ENCODE data around the gene IRF2BPL. TPM values are rescaled to one million over a fixed set of nuclear protein-coding genes. Genes with fewer than 3 reads are reported as not detected.
A peak's percentile ranks its signal among the peaks of the same experiment; 100 is the strongest.

IRF2BPL gene
- total RNA-seq, 3 donors from 2014 or later, result 29.5 to 37.1 (median 32.7) TPM

GRCh38 chr14:76981670-76982069, 46.8 kb downstream of the IRF2BPL start:
- Mint-ChIP-seq H3K36me3 (ENCODE audit: insufficient read depth) (no peaks in the 10 kb centered on the region), H3K9me3 (no peaks in the 10 kb centered on the region), H3K27me3 (ENCODE audit: low read depth) (no peaks in the 10 kb centered on the region), H3K4me3 (no peak overlapping the region), H3K4me1 (ENCODE audit: low read depth) (peaks cover 24% of the 10 kb centered on the region)
- DNase-seq, result no peak
- no peak for ATAC-seq

GRCh38 chr14:76977793-76978720, 50.5 kb downstream of the IRF2BPL start:
- no peaks in the 10 kb centered on the region for H3K9me3 Mint-ChIP-seq
- peak; percentile 89 for DNase-seq
- H3K4me3 Mint-ChIP-seq, result no peak overlapping the region
- ATAC-seq, result peak; percentile 99
- H3K4me1 Mint-ChIP-seq (ENCODE audit: low read depth), result peaks cover 21% of the 10 kb centered on the region
- H3K27me3 Mint-ChIP-seq (ENCODE audit: low read depth), result no peaks in the 10 kb centered on the region
- no peaks in the 10 kb centered on the region for H3K36me3 Mint-ChIP-seq (ENCODE audit: insufficient read depth)

GRCh38 chr14:76976240-76977005, 52.1 kb downstream of the IRF2BPL start:
- H3K27me3 Mint-ChIP-seq (ENCODE audit: low read depth), result no peaks in the 10 kb centered on the region
- H3K36me3 Mint-ChIP-seq (ENCODE audit: insufficient read depth), result no peaks in the 10 kb centered on the region
- DNase-seq (no peak), ATAC-seq (no peak)
- no peaks in the 10 kb centered on the region for H3K9me3 Mint-ChIP-seq
- H3K4me1 Mint-ChIP-seq (ENCODE audit: low read depth), result peaks cover 21% of the 10 kb centered on the region
- H3K4me3 Mint-ChIP-seq, result no peak overlapping the region

- Mint-ChIP-seq H3K9me3 (no peaks in the 10 kb centered on the region), H3K27me3 (ENCODE audit: low read depth) (no peaks in the 10 kb centered on the region), H3K36me3 (ENCODE audit: insufficient read depth) (no peaks in the 10 kb centered on the region), H3K4me1 (ENCODE audit: low read depth) (peaks cover 21% of the 10 kb centered on the region), H3K4me3 (no peak overlapping the region)
- DNase-seq (no peak), ATAC-seq (no peak)
These were observed 52.7 kb downstream of the IRF2BPL start for GRCh38 chr14:76975812-76976211.

GRCh38 chr14:76975051-76975450, 53.5 kb downstream of the IRF2BPL start:
- no peak for DNase-seq
- peaks cover 21% of the 10 kb centered on the region for H3K4me1 Mint-ChIP-seq (ENCODE audit: low read depth)
- H3K4me3 Mint-ChIP-seq, result no peak overlapping the region
- no peaks in the 10 kb centered on the region for H3K27me3 Mint-ChIP-seq (ENCODE audit: low read depth)
- ATAC-seq, result no peak
- no peaks in the 10 kb centered on the region for H3K36me3 Mint-ChIP-seq (ENCODE audit: insufficient read depth)
- H3K9me3 Mint-ChIP-seq, result no peaks in the 10 kb centered on the region

Other genes starting within 250 kb of the IRF2BPL start
- gene ANGEL1, start 215.8 kb downstream of the IRF2BPL start, total RNA-seq, result 10 to 100 TPM; 12.5 to 17.3 (median 14.4) TPM
- not detected for gene LRRC74A, start 202.3 kb downstream of the IRF2BPL start, total RNA-seq
- 10 to 100 TPM in 1 of 3 donors, 1 to 10 TPM in 2; 9.0 to 10.2 (median 9.4) TPM for gene CIPC, start 69.5 kb upstream of the IRF2BPL start, total RNA-seq
- gene ZDHHC22, start 113.1 kb upstream of the IRF2BPL start, total RNA-seq, result not detected
- under 1 TPM; 0.65 to 0.91 (median 0.87) TPM for gene TMEM63C, start 153.1 kb upstream of the IRF2BPL start, total RNA-seq
- not detected for gene NGB, start 242.5 kb upstream of the IRF2BPL start, total RNA-seq